Measurements from ENCODE around the gene SPSB4.

SPSB4 gene

GRCh38 chr3:141167681-141168080 lies 116.5 kb downstream of the SPSB4 start:
- no peaks in the 10 kb centered on the region for H3K36me3 ChIP-seq (ENCODE audit: control insufficient read depth, insufficient read depth, low read length)
- no peaks in the 10 kb centered on the region for H3K9me3 ChIP-seq (ENCODE audit: control insufficient read depth, low read length)
- 100% methylated on average over 1 of the region's 4 CpGs; no CpG with 5 or more reads in 1 of the 2 experiments for WGBS, 2 experiments (ENCODE audit: insufficient coverage in 2 of 2)
- no peak overlapping the region for H3K4me3 ChIP-seq (ENCODE audit: extremely low read depth, insufficient read depth, low read length, poor library complexity, severe bottlenecking)
- no peak overlapping the region for H3K27ac ChIP-seq (ENCODE audit: low read depth, low read length, severe bottlenecking)
- no peaks in the 10 kb centered on the region for H3K4me1 ChIP-seq (ENCODE audit: control insufficient read depth, insufficient read depth, low read length, poor library complexity, severe bottlenecking)

DNA sequence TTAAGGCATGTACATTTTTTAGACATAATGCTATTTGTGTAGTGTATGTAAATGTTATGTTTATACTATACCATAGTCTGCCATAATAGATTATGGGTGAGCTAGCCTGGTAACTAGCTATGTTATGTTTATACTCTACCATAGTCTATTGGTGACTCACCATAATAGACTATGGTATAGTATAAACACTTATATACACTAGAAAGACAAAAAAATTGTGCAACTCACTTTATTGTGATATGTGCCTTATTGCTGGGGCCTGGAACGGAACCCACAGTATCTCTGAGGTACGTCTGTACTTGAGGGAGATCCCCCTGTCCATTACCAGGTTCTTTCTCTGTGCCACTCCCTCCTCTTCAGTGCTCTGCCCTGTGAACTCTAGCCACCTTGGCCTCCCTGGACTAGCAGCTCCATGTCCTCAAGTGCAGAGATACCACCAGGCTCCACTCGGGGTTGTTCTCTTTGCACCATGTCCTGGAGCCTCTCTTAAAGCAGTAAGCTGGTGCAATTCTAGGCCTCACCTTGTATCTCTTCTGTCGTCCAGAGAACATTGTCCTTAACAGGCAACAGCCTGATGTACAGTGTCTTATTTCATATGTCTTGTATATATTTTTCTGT lies 119.6 kb downstream of the SPSB4 start:
- no peak overlapping the region for H3K27ac ChIP-seq (ENCODE audit: low read depth, low read length, severe bottlenecking)
- no peaks in the 10 kb centered on the region for H3K36me3 ChIP-seq (ENCODE audit: control insufficient read depth, insufficient read depth, low read length)
- H3K9me3 ChIP-seq (ENCODE audit: control insufficient read depth, low read length) = no peaks in the 10 kb centered on the region
- no peaks in the 10 kb centered on the region for H3K4me1 ChIP-seq (ENCODE audit: control insufficient read depth, insufficient read depth, low read length, poor library complexity, severe bottlenecking)
- no peak overlapping the region for H3K4me3 ChIP-seq (ENCODE audit: extremely low read depth, insufficient read depth, low read length, poor library complexity, severe bottlenecking)
- 82 to 94% methylated on average over 2 to 3 of the region's 4 CpGs for WGBS, 2 experiments (ENCODE audit: insufficient coverage in 2 of 2)

GRCh38 chr3:141174674-141175073 lies 123.5 kb downstream of the SPSB4 start:
- Histone ChIP-seq H3K36me3 (ENCODE audit: control insufficient read depth, insufficient read depth, low read length) (no peaks in the 10 kb centered on the region), H3K4me3 (ENCODE audit: extremely low read depth, insufficient read depth, low read length, poor library complexity, severe bottlenecking) (no peak overlapping the region), H3K9me3 (ENCODE audit: control insufficient read depth, low read length) (peaks cover 2% of the 10 kb centered on the region), H3K27ac (ENCODE audit: low read depth, low read length, severe bottlenecking) (no peak overlapping the region), H3K4me1 (ENCODE audit: control insufficient read depth, insufficient read depth, low read length, poor library complexity, severe bottlenecking) (no peaks in the 10 kb centered on the region)
- WGBS, 2 experiments (ENCODE audit: insufficient coverage in 2 of 2) = 60 to 77% methylated on average over 1 to 2 of the region's 2 CpGs

DNA sequence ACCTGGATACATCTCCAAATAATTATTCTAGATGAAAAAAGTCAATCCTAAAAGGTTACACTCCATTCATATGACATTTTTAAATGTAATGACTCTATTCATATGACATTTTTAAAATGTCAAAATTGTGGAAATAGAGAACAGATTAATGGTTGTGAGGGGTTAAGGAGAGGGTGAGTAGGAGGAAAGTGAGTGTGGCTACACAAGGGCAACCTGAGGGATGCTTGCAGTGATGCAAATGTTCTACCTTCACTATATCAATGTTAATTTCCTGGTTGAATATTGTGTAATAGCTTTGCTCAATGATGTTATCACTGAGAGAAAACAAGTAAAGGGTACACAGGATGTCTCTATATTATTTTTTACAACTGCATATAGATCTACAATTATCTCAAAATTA lies 125.6 kb downstream of the SPSB4 start:
- Histone ChIP-seq H3K9me3 (ENCODE audit: control insufficient read depth, low read length) (peaks cover 8% of the 10 kb centered on the region), H3K4me3 (ENCODE audit: extremely low read depth, insufficient read depth, low read length, poor library complexity, severe bottlenecking) (no peak overlapping the region), H3K27ac (ENCODE audit: low read depth, low read length, severe bottlenecking) (no peak overlapping the region), H3K36me3 (ENCODE audit: control insufficient read depth, insufficient read depth, low read length) (no peaks in the 10 kb centered on the region), H3K4me1 (ENCODE audit: control insufficient read depth, insufficient read depth, low read length, poor library complexity, severe bottlenecking) (no peaks in the 10 kb centered on the region)

DNA sequence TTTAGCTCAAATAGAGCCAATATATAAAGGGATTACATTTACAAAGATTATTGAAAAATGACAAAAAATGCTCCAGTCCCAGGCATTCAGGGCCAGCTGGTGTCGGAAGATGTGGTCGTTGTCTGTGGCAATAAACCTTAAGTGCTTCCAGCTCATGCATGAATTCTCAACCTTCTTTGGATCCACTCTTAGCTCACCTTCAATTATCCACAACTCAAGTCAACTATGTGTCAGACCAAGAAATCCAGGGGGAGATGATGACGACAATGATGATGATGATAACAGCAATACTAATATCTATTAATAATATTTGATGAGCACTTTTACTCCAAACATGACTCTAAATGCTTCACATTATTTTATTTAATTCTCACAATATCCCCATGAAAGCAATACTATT lies 126.9 kb downstream of the SPSB4 start:
- H3K9me3 ChIP-seq (ENCODE audit: control insufficient read depth, low read length) = peaks cover 8% of the 10 kb centered on the region
- H3K36me3 ChIP-seq (ENCODE audit: control insufficient read depth, insufficient read depth, low read length) = no peaks in the 10 kb centered on the region
- WGBS, 2 experiments (ENCODE audit: insufficient coverage in 2 of 2) = 65 to 100% methylated on average over 2 of the region's 3 CpGs
- no peak overlapping the region for H3K4me3 ChIP-seq (ENCODE audit: extremely low read depth, insufficient read depth, low read length, poor library complexity, severe bottlenecking)
- no peaks in the 10 kb centered on the region for H3K4me1 ChIP-seq (ENCODE audit: control insufficient read depth, insufficient read depth, low read length, poor library complexity, severe bottlenecking)
- H3K27ac ChIP-seq (ENCODE audit: low read depth, low read length, severe bottlenecking) = no peak overlapping the region

DNA sequence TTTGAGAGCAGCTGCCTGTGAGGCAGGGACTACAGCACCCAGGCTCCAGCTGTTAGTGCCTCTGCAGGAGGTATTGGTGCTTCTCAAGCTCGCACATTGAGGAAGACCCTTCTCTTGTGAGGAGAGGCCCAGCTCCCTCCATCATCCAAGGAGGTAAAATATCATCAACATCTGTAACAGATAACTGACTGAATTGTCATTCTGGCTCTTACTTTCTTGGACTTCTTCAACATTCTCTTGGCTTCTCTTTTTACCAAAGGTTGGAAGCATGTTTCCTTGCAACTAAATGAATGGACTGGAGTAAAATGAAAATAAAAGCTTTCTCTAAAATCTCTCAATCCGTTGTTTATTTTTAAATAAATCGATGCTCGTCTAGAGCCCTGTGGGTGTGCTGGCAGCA lies 127.4 kb downstream of the SPSB4 start:
- Histone ChIP-seq H3K4me3 (ENCODE audit: extremely low read depth, insufficient read depth, low read length, poor library complexity, severe bottlenecking) (no peak overlapping the region), H3K36me3 (ENCODE audit: control insufficient read depth, insufficient read depth, low read length) (no peaks in the 10 kb centered on the region), H3K27ac (ENCODE audit: low read depth, low read length, severe bottlenecking) (no peak overlapping the region), H3K9me3 (ENCODE audit: control insufficient read depth, low read length) (peaks cover 8% of the 10 kb centered on the region), H3K4me1 (ENCODE audit: control insufficient read depth, insufficient read depth, low read length, poor library complexity, severe bottlenecking) (no peaks in the 10 kb centered on the region)
- WGBS, 2 experiments (ENCODE audit: insufficient coverage in 2 of 2) = 83 to 90% methylated on average over 2 of the region's 4 CpGs

DNA sequence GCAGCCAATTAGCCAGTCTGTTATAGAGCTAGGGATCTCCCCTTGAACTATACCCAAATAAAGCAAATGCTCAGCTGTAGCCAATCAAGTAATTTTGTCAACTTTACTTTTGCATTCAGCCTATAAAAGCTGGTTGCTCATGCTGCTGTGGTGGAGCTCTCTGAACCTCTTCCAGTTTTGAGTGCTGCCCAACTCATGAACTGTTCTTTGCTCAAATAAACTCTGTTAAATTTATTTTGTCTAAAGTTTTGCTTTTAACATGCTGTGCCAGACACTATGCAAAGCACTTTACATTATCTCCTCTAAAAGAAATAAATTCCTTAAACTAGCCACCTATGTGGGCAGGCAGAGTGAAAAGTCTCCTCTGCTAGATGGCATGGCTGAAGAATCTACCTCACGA lies 128.8 kb downstream of the SPSB4 start:
- WGBS, 2 experiments (ENCODE audit: insufficient coverage in 2 of 2) = 71 to 91% methylated on average over 1 of the region's 1 CpG
- no peaks in the 10 kb centered on the region for H3K4me1 ChIP-seq (ENCODE audit: control insufficient read depth, insufficient read depth, low read length, poor library complexity, severe bottlenecking)
- no peak overlapping the region for H3K27ac ChIP-seq (ENCODE audit: low read depth, low read length, severe bottlenecking)
- no peaks in the 10 kb centered on the region for H3K36me3 ChIP-seq (ENCODE audit: control insufficient read depth, insufficient read depth, low read length)
- H3K9me3 ChIP-seq (ENCODE audit: control insufficient read depth, low read length) = peaks cover 8% of the 10 kb centered on the region
- no peak overlapping the region for H3K4me3 ChIP-seq (ENCODE audit: extremely low read depth, insufficient read depth, low read length, poor library complexity, severe bottlenecking)

DNA sequence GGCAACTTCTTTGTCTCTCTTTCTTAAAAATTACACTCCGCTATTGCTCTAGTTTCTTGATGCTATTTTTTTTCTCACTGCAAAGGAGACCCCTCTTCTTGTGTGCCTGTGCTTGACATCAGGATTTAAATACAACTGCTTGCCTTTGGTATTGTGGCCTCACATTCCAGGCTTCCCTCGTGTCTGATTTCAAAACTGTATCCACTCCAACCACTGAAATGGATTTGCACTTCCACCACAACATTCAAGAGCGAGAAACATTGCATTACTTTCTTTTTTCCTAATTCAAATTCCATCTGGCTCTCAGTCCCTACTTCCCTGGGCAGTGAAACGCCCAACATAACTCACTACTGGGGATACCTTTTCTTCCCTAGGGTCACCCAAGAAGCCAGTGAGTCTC lies 130.0 kb downstream of the SPSB4 start:
- H3K4me1 ChIP-seq (ENCODE audit: control insufficient read depth, insufficient read depth, low read length, poor library complexity, severe bottlenecking) = no peaks in the 10 kb centered on the region
- H3K36me3 ChIP-seq (ENCODE audit: control insufficient read depth, insufficient read depth, low read length) = no peaks in the 10 kb centered on the region
- H3K4me3 ChIP-seq (ENCODE audit: extremely low read depth, insufficient read depth, low read length, poor library complexity, severe bottlenecking) = no peak overlapping the region
- no peak overlapping the region for H3K27ac ChIP-seq (ENCODE audit: low read depth, low read length, severe bottlenecking)
- peaks cover 8% of the 10 kb centered on the region for H3K9me3 ChIP-seq (ENCODE audit: control insufficient read depth, low read length)
- 83% methylated on average over 4 of the region's 4 CpGs for WGBS, 2 experiments (ENCODE audit: insufficient coverage in 2 of 2)

DNA sequence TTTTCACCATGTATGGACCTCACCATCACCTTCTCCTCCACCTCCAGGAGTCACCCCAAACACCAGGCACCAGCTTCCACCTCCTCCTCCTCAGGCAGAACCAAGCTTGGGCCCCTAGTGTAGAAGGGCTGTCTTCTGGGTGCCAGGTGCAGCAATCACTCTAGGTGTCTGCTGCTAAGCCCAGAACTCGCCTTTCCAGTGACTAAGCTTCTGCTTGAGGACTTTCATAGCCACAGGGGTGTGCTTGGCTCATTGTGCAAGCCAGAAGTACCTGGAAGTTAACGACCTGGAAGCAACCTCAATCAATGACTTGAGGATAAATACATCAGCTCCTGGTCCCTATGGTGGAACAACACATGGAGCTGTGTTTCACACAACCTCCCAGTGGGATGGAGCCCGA lies 130.7 kb downstream of the SPSB4 start:
- WGBS, 2 experiments (ENCODE audit: insufficient coverage in 2 of 2) = 81 to 94% methylated on average over 3 of the region's 3 CpGs
- Histone ChIP-seq H3K36me3 (ENCODE audit: control insufficient read depth, insufficient read depth, low read length) (no peaks in the 10 kb centered on the region), H3K4me3 (ENCODE audit: extremely low read depth, insufficient read depth, low read length, poor library complexity, severe bottlenecking) (no peak overlapping the region), H3K4me1 (ENCODE audit: control insufficient read depth, insufficient read depth, low read length, poor library complexity, severe bottlenecking) (no peaks in the 10 kb centered on the region), H3K27ac (ENCODE audit: low read depth, low read length, severe bottlenecking) (no peak overlapping the region), H3K9me3 (ENCODE audit: control insufficient read depth, low read length) (peaks cover 8% of the 10 kb centered on the region)

DNA sequence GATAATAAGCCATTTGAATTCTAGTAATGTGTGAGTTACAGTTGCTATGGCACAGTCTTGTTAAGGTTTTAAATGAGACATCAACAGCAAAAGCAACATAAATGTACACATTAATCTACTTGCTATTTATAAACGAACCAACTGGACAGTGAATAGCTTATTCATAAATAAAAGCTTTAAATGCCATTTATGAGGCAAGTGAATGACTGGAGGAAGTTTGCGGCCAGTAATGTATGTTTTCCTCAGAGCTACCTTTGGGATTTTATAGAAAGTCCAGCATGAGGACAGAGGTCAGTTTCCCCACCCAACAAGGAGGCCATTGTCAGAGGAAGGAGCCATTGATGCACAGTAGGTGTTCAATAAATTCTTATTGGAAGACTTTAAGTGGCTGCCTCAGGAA lies 132.5 kb downstream of the SPSB4 start:
- H3K27ac ChIP-seq (ENCODE audit: low read depth, low read length, severe bottlenecking) = no peak overlapping the region
- H3K36me3 ChIP-seq (ENCODE audit: control insufficient read depth, insufficient read depth, low read length) = no peaks in the 10 kb centered on the region
- WGBS, 2 experiments (ENCODE audit: insufficient coverage in 2 of 2) = 0% methylated on average over 1 of the region's 2 CpGs; no CpG with 5 or more reads in 1 of the 2 experiments
- H3K4me1 ChIP-seq (ENCODE audit: control insufficient read depth, insufficient read depth, low read length, poor library complexity, severe bottlenecking) = no peaks in the 10 kb centered on the region
- H3K4me3 ChIP-seq (ENCODE audit: extremely low read depth, insufficient read depth, low read length, poor library complexity, severe bottlenecking) = no peak overlapping the region
- peaks cover 8% of the 10 kb centered on the region for H3K9me3 ChIP-seq (ENCODE audit: control insufficient read depth, low read length)

GRCh38 chr3:141184430-141184829 lies 133.3 kb downstream of the SPSB4 start:
- Histone ChIP-seq H3K36me3 (ENCODE audit: control insufficient read depth, insufficient read depth, low read length) (no peaks in the 10 kb centered on the region), H3K9me3 (ENCODE audit: control insufficient read depth, low read length) (peaks cover 8% of the 10 kb centered on the region), H3K4me1 (ENCODE audit: control insufficient read depth, insufficient read depth, low read length, poor library complexity, severe bottlenecking) (no peaks in the 10 kb centered on the region), H3K4me3 (ENCODE audit: extremely low read depth, insufficient read depth, low read length, poor library complexity, severe bottlenecking) (no peak overlapping the region), H3K27ac (ENCODE audit: low read depth, low read length, severe bottlenecking) (no peak overlapping the region)
- WGBS, 2 experiments (ENCODE audit: insufficient coverage in 2 of 2) = 73 to 83% methylated on average over 1 to 2 of the region's 4 CpGs
